DND-41 (cell line): ENCODE data around the gene RAD9A.

Experiments used
- CTCF ChIP-seq: IDR thresholded peaks from 2 replicates; pipeline ENCODE4 v1.5.1; 2012; ENCODE audit warnings: borderline replicate concordance, low read length, moderate library complexity, mild to moderate bottlenecking; ENCODE audit not compliant: poor library complexity, severe bottlenecking; ENCODE audit errors: extremely low read depth
- EZH2 ChIP-seq: IDR thresholded peaks from 3 replicates; pipeline ENCODE4 v1.6.1; 2012; ENCODE audit warnings: borderline replicate concordance, low read depth, mild to moderate bottlenecking, moderate library complexity, low read length, inconsistent platforms; ENCODE audit not compliant: severe bottlenecking

GRCh38 chr11:67405688-67406339, 14.0 kb downstream of the RAD9A start:
- TF ChIP-seq CTCF (no peak), EZH2 (no peak)
